HuH-7.5 (cell line): ENCODE data around the gene A1CF.
"Not testable (repeated sequence)": the region's sequence is repeated elsewhere in the genome, so short reads cannot be mapped to it uniquely, and the experiment has no call there.

ENCODE experiments used
- DNase-seq: peaks from one replicate; pipeline ENCODE4 v3.0.0; 2011; ENCODE audit warnings: low spot score

The A1CF gene

DNA sequence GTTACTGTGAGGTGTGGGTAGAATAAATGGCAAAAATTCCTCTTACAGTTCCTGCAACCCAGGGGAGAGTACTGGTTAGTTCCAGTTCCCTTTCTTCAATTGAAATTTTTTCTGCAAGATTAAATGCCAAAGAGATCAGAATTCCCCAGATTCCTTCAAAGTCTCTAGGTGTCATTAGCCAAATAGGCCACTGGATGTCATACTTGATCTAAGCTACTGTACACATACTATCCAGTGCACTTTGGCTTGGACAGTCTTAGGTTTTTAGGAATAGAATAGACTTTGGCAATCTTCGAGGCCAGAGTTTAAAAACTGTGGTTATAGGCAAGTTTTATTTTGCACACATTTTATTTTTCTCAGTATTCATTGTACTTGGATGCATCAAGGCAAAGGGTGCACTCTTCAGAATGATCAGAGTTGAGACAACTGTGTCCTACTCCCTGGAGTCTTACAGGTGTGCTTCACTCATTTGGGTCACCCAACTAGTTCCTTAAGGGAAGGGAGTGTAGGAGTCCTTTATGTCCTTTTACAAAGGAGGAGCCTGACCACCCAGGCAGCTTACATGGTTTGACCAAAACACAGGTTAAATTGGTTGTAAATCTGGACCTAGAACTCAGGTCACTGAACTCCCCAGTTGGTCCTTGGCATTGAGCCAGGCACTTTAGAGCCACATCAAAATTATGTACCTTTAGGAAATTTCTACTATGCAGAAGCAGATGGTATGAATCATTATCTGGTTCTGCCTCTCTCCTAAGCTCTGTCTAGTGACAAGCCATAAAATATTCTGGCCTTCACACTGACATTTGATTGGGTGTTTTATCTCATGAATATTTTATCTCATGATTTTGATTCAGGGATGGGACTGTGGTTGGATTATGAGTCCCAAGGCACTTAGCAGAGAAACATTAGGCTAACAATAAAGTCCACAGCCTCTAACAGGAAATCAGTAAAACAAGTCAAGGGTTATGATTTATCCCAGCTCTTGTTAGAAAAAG lies 96.2 kb downstream of the A1CF start:
- peak; percentile 22 for DNase-seq

DNA sequence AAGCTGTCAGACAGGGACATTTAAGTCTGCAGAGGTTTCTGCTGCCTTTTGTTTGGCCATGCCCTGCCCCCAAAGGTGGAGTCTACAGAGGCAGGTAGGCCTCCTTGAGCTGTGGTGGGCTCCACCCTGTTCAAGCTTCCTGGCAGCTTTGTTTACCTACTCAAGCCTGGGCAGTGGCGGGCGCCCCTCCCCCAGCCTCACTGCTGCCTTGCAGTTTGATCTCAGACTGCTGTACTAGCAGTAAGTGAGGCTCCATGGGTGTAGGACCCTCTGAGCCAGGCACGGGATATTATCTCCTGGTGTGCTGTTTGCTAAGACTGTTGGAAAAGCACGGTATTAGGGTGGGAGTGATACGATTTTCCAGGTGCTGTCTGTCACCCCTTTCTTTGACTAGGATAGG lies 97.5 kb downstream of the A1CF start:
- DNase-seq = not testable (repeated sequence)

DNA sequence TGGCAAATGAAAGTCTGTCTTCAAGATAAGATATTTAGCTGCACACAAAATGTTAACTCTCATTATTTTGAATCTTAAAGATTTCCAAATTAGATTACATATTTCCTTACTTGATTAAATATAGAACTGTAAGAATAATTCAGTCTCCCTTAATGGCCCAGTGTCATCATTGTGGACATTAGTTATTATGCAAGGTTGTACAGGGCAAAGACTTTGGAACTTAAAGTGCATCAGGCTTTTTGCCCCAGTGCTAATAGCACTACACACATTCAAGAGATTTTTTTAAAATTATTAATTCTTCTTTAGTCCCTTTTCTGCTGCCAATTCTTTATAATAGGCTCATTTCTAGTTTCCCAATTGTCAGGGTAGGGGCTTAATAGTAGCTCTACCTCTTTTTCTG lies 103.4 kb downstream of the A1CF start:
- not testable (repeated sequence) for DNase-seq

- DNase-seq = not testable (repeated sequence)
Measured at GRCh38 chr10:50780036-50780435, 105.4 kb downstream of the A1CF start.

DNA sequence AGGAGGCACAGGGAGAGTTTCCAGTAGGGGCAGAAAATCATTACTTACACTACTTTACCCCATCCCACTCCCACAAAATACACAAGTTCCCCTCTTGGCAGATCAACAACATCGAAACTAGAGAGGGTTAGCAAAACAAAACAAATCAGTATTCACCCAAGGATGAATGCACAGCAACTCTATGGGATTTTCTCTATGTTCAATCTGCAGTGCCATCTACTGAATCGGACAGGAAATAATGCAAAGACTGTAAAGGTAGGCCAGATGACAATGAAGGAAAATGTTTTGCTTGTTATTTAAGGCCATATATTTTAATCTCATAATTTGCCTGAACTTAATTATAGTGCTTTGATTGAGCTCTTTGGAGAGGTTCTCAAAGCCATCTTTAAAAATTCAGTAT lies 110.6 kb downstream of the A1CF start:
- not testable (repeated sequence) for DNase-seq

GRCh38 chr10:50772042-50772441 lies 113.4 kb downstream of the A1CF start:
- not testable (repeated sequence) for DNase-seq

DNA sequence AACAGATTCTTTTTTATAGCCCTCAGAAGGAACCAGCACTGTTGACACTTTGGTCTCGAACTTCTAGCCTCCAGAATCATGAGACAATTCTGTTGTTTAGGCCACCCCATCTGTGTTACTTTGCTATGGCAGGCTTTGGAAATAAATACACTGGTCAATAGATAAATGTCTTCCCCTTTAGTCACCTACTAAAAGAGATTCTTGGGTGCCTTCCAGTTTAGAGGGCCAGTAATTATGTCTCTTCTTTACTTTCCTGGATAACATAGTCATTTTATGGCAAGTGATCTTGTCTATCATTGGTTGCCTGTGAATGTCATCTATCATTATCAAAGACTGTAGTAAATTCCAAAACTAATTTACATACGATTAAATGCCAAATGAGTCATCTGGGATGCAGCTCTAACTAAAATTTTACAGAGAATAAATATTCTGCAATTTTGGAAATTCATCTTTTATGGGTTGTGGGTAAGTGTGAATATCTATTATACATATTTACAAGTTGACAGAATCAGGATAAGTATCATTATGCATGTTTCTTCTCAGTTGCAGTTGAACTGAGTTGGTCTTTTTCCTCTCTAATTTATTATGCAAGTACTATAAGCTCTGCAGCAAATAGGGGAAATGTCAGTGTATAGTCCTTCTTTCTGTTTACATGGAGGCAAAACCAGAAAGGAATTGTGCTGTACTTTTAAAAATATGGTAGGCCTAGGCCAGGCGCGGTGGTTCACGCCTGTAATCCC lies 118.5 kb downstream of the A1CF start:
- DNase-seq = not testable (repeated sequence)
